ENCODE results near the gene GRWD1. TPM values are rescaled to one million over a fixed set of nuclear protein-coding genes. Genes with fewer than 3 reads are reported as not detected.

Gene GRWD1
- total RNA-seq, result 10 to 100 TPM; 27.8 to 36.0 (median 31.2) TPM

DNA sequence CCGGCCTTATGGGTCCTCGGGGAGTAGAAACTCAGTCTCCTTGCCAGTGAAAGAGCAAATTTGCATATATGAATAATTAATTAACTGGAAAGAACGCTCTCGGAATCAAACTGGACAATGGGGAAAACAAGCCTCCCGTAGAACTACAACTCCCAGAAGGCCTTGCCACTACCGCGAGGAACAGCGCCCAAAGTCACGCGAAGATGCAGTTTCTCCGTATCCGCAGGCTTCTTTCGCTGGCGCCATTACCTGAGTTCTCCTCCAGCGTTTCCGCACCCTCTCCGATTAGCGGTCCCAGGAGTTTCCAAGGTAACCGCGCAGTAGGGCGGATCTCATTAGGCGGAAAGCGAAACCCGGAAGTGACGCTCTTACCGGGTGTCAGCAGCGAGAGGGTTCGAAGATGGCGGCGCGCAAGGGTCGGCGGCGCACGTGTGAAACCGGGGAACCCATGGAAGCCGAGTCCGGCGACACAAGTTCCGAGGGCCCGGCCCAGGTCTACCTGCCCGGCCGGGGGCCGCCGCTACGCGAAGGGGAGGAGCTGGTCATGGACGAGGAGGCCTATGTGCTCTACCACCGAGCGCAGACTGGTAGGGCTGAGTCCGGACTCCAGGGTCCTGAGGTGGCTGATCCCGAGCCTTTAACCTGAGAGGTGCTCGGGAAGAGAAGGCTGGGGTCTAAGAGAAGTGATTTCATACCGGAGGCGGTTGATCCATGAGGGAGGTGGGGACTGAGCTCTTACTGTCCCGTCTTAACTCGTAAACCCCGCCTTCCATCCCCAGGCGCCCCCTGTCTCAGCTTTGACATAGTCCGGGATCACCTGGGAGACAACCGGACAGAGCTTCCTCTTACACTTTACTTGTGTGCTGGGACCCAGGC, at the start of gene GRWD1:
Gene GRWD1, plus strand, starts transcription at position 378 of the 876 bp plus-strand sequence. Its CDS starts 23 bp downstream, at position 401.
- ATAC-seq (peak; percentile 91 to 93), DNase-seq (peak; percentile 79 to 85)
- Histone ChIP-seq H3K4me1 (peaks cover 18 to 22% of the 10 kb centered on the region in 2 donors), H3K36me3 (peaks cover 0 to 40% of the 10 kb centered on the region in 2 donors), H3K9me3 (no peaks in the 10 kb centered on the region), H3K27me3 (peaks cover 23 to 27% (median 25%) of the 10 kb centered on the region in 3 donors), H3K4me3 (peak within 1 kb of the TSS; percentile 93 to 98 (median 96)), H3K27ac (peak within 1 kb of the TSS; percentile 87 to 92 (median 90))
- in situ Hi-C loops (cut with MboI; ENCODE audit: low sequenced_read_pairs in 4 of 4), result no loop called here
- intact Hi-C loops (cut with DNase I; ENCODE audit: low total_unique reads), result loop anchor here (1.0 to 5.0 kb wide), 2 partner anchors 23 to 124 kb away; partner anchors contain the start of gene CYTH2
- TF ChIP-seq CTCF (IDR thresholded peaks at IDR 0.05 in 4 of 5, conservative IDR thresholded peaks at IDR 0.05 in 1 of 5), result no peak
- TF ChIP-seq POLR2A (IDR thresholded peaks at IDR 0.05), result peak; percentile 49 to 79

- H3K36me3 ChIP-seq, result no peaks in the 10 kb centered on the region
- H3K4me1 ChIP-seq, result peaks cover 0 to 16% of the 10 kb centered on the region in 2 donors
- no peak for TF ChIP-seq CTCF (IDR thresholded peaks at IDR 0.05 in 4 of 5, conservative IDR thresholded peaks at IDR 0.05 in 1 of 5)
- no peak for TF ChIP-seq POLR2A (IDR thresholded peaks at IDR 0.05)
- in situ Hi-C loops (cut with MboI; ENCODE audit: low sequenced_read_pairs in 4 of 4), result no loop called here
- no peaks in the 10 kb centered on the region for H3K9me3 ChIP-seq
- no peak overlapping the region for H3K27ac ChIP-seq
- no peak overlapping the region for H3K4me3 ChIP-seq
- ATAC-seq (no peak), DNase-seq (no peak)
- intact Hi-C loops (cut with DNase I; ENCODE audit: low total_unique reads), result no loop called here
- H3K27me3 ChIP-seq, result peaks cover 54 to 67% (median 59%) of the 10 kb centered on the region in 3 donors
Observed at GRCh38 chr19:48396016-48396823, 49.6 kb upstream of the GRWD1 start.

- intact Hi-C loops (cut with DNase I; ENCODE audit: low total_unique reads) (no loop called here), in situ Hi-C loops (cut with MboI; ENCODE audit: low sequenced_read_pairs in 4 of 4) (no loop called here)
- no peak for TF ChIP-seq POLR2A (IDR thresholded peaks at IDR 0.05)
- TF ChIP-seq CTCF (IDR thresholded peaks at IDR 0.05 in 4 of 5, conservative IDR thresholded peaks at IDR 0.05 in 1 of 5), result no peak
- no peak for ATAC-seq
- Histone ChIP-seq H3K27ac (no peak overlapping the region), H3K9me3 (no peaks in the 10 kb centered on the region), H3K4me3 (no peak overlapping the region), H3K27me3 (peaks cover 54 to 67% (median 59%) of the 10 kb centered on the region in 3 donors), H3K4me1 (peaks cover 0 to 16% of the 10 kb centered on the region in 2 donors), H3K36me3 (no peaks in the 10 kb centered on the region)
- DNase-seq, result no peak
Observed at GRCh38 chr19:48396824-48397176, 49.0 kb upstream of the GRWD1 start.

- DNase-seq (no peak), ATAC-seq (no peak)
- H3K4me3 ChIP-seq, result peak overlapping the region in 2 of 4 donors; percentile 26 to 39
- peaks cover 54 to 65% (median 57%) of the 10 kb centered on the region in 3 donors for H3K27me3 ChIP-seq
- in situ Hi-C loops (cut with MboI; ENCODE audit: low sequenced_read_pairs in 4 of 4), result no loop called here
- no peaks in the 10 kb centered on the region for H3K36me3 ChIP-seq
- intact Hi-C loops (cut with DNase I; ENCODE audit: low total_unique reads), result no loop called here
- H3K4me1 ChIP-seq, result peaks cover 0 to 16% of the 10 kb centered on the region in 2 donors
- no peak for TF ChIP-seq CTCF (IDR thresholded peaks at IDR 0.05 in 4 of 5, conservative IDR thresholded peaks at IDR 0.05 in 1 of 5)
- TF ChIP-seq POLR2A (IDR thresholded peaks at IDR 0.05), result no peak
- H3K27ac ChIP-seq, result no peak overlapping the region
- no peaks in the 10 kb centered on the region for H3K9me3 ChIP-seq
Observed at GRCh38 chr19:48397263-48398101, 48.3 kb upstream of the GRWD1 start.

Measured in gastrocnemius medialis (tissue), 4 donors.